ENCODE results near the gene CFAP73. TPM values are rescaled to one million over a fixed set of nuclear protein-coding genes. Genes with fewer than 3 reads are reported as not detected.
"Not testable (repeated sequence)": the region's sequence is repeated elsewhere in the genome, so short reads cannot be mapped to it uniquely, and the experiment has no call there.

Gene CFAP73
- total RNA-seq, 1 experiment from 2014 or later: not detected

- BruUV-seq (replicated peaks): no TSS peak
- no peak for TF ChIP-seq CTCF (IDR thresholded peaks at IDR 0.05; ENCODE audit: unreplicated experiment)
- no peak for DNase-seq (ENCODE audit: unreplicated experiment)
- intact Hi-C loops (cut with micrococcal nuclease): no loop called here
- no peaks in the 10 kb centered on the region for H3K4me1 Mint-ChIP-seq (ENCODE audit: insufficient read depth, unreplicated experiment)
- no peaks in the 10 kb centered on the region for H3K36me3 Mint-ChIP-seq (ENCODE audit: insufficient read depth, unreplicated experiment)
- no peaks in the 10 kb centered on the region for H3K9me3 Mint-ChIP-seq (ENCODE audit: unreplicated experiment)
- no peak overlapping the region for H3K4me3 Mint-ChIP-seq (ENCODE audit: unreplicated experiment)
- ChIA-PET CTCF (no interaction called here), POLR2A (no interaction called here)
- H3K27me3 Mint-ChIP-seq (ENCODE audit: insufficient read depth, unreplicated experiment): no peaks in the 10 kb centered on the region
- H3K27ac Mint-ChIP-seq (ENCODE audit: low read depth, unreplicated experiment): no peak overlapping the region
Measured at GRCh38 chr12:113137861-113138783, 11.4 kb upstream of the CFAP73 start.

GRCh38 chr12:113138826-113139225 is 10.7 kb upstream of the CFAP73 start:
- H3K4me3 Mint-ChIP-seq (ENCODE audit: unreplicated experiment): no peak overlapping the region
- no peaks in the 10 kb centered on the region for H3K9me3 Mint-ChIP-seq (ENCODE audit: unreplicated experiment)
- no peak for TF ChIP-seq CTCF (IDR thresholded peaks at IDR 0.05; ENCODE audit: unreplicated experiment)
- ChIA-PET CTCF (interaction anchor here (0.6 kb wide), 1 partner anchor 807 kb away, joined by 4 read pairs; no protein-coding TSS in a partner anchor), POLR2A (no interaction called here)
- H3K27me3 Mint-ChIP-seq (ENCODE audit: insufficient read depth, unreplicated experiment): no peaks in the 10 kb centered on the region
- H3K4me1 Mint-ChIP-seq (ENCODE audit: insufficient read depth, unreplicated experiment): no peaks in the 10 kb centered on the region
- DNase-seq (ENCODE audit: unreplicated experiment): no peak
- intact Hi-C loops (cut with micrococcal nuclease): no loop called here
- BruUV-seq (replicated peaks): no TSS peak
- no peaks in the 10 kb centered on the region for H3K36me3 Mint-ChIP-seq (ENCODE audit: insufficient read depth, unreplicated experiment)
- no peak overlapping the region for H3K27ac Mint-ChIP-seq (ENCODE audit: low read depth, unreplicated experiment)

- Mint-ChIP-seq H3K4me3 (ENCODE audit: unreplicated experiment) (no peak overlapping the region), H3K9me3 (ENCODE audit: unreplicated experiment) (no peaks in the 10 kb centered on the region), H3K36me3 (ENCODE audit: insufficient read depth, unreplicated experiment) (no peaks in the 10 kb centered on the region), H3K27ac (ENCODE audit: low read depth, unreplicated experiment) (no peak overlapping the region), H3K27me3 (ENCODE audit: insufficient read depth, unreplicated experiment) (no peaks in the 10 kb centered on the region), H3K4me1 (ENCODE audit: insufficient read depth, unreplicated experiment) (peaks cover under 1% of the 10 kb centered on the region)
- intact Hi-C loops (cut with micrococcal nuclease): no loop called here
- ChIA-PET POLR2A (interaction anchor here (0.6 kb wide), 1 partner anchor 11 kb away, joined by 4 read pairs; no protein-coding TSS in a partner anchor), CTCF (interaction anchor here (0.7 to 1.3 kb wide), 3 partner anchors 26 to 147 kb away, joined by 4 to 9 read pairs (median 4); no protein-coding TSS in a partner anchor)
- TF ChIP-seq CTCF (IDR thresholded peaks at IDR 0.05; ENCODE audit: unreplicated experiment): no peak
- BruUV-seq (replicated peaks): no TSS peak
- DNase-seq (ENCODE audit: unreplicated experiment): no peak
Measured at GRCh38 chr12:113140706-113141105, 8.8 kb upstream of the CFAP73 start.

- H3K4me3 Mint-ChIP-seq (ENCODE audit: unreplicated experiment); DNase-seq (ENCODE audit: unreplicated experiment); H3K27ac Mint-ChIP-seq (ENCODE audit: low read depth, unreplicated experiment); H3K9me3 Mint-ChIP-seq (ENCODE audit: unreplicated experiment); H3K27me3 Mint-ChIP-seq (ENCODE audit: insufficient read depth, unreplicated experiment); POLR2A ChIA-PET; H3K4me1 Mint-ChIP-seq (ENCODE audit: insufficient read depth, unreplicated experiment); H3K36me3 Mint-ChIP-seq (ENCODE audit: insufficient read depth, unreplicated experiment); BruUV-seq (replicated peaks); intact Hi-C loops (cut with micrococcal nuclease): not testable (repeated sequence)
- CTCF ChIA-PET: interaction anchor here (0.6 kb wide), 1 partner anchor 12 kb away, joined by 3 read pairs; no protein-coding TSS in a partner anchor
Measured at GRCh38 chr12:113141716-113142115, 7.8 kb upstream of the CFAP73 start.
